NCI-H2171 treated with DMSO at 0.1 percent for 48 hours (cell line): Measurements from ENCODE around the gene C17orf113.

Experiments
- DNase-seq: peaks from one replicate; lab custom pipeline; 2025; lab: John Stamatoyannopoulos, UW

C17orf113 gene

DNA sequence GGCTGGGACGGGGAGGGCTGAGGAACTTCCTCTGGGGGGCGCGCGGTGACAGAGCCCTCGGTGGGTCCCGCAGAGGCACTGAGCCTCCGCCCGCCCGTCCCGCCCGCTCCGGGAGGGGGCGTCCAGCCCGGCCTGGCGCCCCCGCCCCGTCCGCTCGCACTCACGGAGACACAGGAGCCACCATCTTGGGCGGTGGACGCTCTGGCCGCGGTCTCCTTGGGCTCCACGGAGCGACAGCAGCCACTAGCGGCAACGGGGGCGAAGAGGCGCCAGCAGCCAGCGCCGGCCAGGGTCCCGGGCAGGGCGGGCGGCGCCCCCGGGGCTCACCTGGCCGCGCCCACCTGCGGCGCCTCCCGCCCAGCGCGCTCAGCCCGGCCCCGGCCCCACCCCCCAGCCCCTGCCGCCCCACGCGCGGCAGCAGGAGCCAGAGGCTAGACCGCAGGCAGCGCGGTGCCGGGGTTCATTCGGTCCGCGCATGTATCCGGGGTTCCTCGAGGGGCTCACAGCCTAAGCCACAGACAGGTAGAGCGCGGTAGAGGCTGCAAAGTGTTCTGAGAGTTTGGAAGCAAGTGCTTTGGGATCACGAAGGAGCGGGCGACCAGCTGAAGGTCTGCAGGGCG lies at the start of gene C17orf113:
Gene C17orf113, minus strand, starts transcription at position 209 of the 620 bp plus-strand sequence. CDS start 7,225 bp downstream, outside the sequence.
- DNase-seq, result peak; percentile 68

DNA sequence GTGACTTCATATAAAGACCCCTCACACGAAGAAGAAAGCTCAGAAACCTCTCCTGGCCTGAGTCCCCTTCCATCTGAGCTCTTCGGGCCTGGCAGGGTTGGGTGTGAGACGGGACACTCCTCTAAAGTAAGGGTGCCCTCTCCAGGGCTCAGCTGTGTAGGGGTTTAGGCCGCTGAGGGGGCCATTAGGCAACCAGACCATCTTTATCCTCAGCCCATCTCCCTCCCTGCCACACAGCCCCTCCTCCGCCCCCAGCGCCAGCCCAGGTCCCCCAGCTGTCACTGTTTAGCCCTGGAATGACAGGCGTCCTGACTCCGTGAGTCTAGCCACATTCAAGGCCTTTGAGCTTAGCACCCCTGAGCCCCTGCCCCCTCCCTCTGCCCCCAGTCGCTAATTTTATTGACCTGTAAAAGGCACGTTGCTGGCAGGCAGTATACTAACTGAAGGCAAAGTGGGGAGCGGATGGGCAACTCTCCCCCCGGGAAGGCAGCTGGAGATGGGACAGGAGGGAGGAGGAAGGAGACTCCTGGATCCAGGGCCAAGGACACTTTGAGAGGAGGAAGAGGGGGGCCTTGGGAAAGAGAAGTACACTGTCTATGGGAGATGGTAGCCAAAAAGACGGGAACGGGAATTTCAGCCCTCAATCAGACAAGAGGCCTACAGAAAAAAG lies 48.5 kb upstream of the C17orf113 start:
- DNase-seq, result peak; percentile 64

DNA sequence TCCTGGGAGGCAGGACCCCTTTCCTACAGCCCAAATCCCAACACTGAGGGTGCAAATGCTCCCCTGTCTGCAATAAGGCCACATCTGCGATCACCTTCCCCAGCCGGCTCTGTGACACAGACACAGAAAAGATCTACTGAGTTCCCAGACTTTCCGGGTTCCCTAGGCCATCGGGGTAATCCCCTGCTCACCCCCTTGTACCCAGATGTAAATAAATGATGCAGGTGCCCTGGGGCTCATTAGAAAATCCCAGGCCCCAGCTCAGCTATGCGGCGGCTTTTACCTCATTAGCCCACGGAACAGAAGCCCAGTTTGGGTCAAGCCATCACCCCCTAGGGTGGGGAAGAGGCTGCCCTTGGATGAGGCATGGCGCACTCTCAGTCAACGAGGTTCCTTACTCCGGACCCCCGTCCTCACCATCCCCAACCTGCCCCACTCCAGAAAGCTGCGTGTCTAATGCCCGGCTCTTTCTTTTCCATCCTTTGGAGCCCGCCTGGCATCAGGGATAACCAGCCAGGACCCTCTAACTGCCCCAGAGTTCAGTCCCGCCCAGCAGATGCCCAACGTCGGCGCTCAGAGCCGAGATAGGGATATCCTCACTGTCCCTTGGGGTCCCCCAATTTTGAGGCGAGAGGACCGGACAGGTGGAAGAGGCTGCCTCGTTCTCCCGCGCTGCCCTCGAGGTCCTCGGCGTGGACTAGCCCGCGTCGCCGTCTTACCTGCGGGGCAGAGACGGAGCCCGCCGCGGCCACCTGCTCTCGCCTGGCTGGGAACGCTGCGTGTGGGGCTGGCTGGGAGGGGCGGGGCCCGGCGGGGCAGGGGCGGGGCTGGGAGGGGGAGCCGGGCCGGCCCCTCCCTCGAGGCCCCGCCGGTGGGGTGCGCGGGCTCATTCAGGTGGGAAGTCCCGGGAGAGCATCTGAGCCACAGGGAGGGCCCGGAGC lies 47.6 kb upstream of the C17orf113 start, which contains the start of gene ZNF385C:
Gene ZNF385C, minus strand, starts transcription at position 783 of the 941 bp plus-strand sequence. CDS start 35,417 bp downstream, outside the sequence.
- peak; percentile 64 for DNase-seq

DNA sequence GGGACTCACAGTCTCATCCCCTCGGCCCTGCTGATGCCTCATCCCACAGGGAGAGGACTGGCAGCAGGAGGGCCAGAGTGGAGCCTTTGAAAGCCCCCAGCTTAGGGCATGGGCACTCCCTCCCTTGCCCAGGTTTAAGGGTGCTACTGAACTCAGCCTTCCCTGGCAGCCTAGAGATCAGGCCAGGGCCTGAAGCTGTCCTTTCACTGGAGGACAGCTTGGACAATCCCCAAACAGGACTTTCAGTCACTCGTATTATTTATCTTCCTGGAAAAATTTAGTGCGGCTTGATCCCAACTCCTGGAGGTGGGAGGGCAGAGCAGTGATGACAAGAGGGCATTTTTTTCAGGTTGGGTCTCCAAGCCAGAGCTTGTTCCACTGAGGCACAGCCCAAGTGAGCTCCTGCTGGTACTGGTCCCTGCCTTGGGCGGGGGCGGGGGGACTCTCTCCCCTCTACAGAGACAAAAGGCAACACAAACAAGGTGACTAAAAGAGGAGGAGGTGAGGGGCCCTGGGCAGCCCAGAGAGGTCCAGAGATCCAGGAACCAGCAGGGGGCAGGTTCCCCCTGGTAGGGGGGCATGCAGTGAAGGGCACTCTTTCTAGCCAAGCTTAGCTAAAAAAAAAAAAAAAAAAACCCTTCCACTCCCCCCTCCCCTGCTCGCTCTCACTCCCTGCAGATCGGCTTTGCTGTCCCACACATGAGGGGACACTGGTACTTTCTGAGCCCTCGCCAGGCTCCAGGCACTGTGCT lies 46.1 kb upstream of the C17orf113 start:
- DNase-seq, result no peak

DNA sequence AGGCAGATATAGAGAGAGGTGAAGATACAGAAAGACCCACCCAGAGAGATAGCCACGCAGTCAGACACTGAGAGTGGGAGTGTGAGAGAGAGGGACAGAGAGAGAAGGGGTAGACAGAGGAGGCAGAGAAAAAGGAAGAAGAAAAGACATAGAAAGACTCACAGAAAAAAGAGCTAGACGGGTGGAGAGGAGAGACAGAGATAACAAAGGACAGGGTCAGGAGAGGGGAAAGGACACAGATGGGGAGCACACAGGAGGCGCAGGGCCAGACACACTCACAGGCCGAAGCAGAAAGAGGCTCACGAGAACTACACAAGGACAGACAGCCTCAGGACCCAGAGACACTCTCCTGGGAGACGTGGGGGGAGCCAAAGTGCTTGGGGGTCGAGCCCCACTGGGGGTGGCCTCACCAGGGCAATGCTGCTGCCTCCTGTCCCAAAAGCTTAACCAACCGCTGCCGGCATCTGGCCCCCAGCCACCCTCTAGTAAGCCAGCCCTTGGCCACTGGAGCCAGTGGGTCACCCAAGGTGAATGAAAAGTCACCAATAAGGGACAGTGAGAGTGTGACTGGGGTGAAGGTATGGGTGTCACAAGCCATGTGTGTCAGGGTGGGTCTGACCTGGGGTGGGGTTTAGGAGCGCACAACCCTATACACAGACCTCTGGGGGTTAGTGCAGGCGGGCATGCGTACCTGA lies 44.1 kb upstream of the C17orf113 start:
- DNase-seq, result no peak

DNA sequence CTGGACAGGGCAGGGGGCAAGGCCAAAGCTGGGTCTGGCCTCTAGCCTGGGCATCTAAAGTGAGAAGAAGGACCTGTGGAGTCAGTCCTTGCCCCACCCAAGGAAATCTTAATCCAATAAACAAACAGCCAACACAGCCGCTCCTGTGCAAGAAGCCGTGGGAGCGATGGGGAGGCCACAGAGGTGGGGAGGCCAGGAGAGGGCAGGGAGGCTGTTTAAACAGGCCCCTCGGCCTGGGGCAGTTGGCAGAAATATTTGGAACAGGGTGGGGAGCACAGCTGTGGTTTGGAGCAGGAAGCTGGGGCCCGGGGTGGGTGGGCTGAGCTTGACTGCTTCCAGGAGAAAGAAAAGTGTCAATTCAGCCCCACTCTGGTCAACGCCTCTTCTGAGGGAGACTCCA lies 42.5 kb upstream of the C17orf113 start:
- no peak for DNase-seq

DNA sequence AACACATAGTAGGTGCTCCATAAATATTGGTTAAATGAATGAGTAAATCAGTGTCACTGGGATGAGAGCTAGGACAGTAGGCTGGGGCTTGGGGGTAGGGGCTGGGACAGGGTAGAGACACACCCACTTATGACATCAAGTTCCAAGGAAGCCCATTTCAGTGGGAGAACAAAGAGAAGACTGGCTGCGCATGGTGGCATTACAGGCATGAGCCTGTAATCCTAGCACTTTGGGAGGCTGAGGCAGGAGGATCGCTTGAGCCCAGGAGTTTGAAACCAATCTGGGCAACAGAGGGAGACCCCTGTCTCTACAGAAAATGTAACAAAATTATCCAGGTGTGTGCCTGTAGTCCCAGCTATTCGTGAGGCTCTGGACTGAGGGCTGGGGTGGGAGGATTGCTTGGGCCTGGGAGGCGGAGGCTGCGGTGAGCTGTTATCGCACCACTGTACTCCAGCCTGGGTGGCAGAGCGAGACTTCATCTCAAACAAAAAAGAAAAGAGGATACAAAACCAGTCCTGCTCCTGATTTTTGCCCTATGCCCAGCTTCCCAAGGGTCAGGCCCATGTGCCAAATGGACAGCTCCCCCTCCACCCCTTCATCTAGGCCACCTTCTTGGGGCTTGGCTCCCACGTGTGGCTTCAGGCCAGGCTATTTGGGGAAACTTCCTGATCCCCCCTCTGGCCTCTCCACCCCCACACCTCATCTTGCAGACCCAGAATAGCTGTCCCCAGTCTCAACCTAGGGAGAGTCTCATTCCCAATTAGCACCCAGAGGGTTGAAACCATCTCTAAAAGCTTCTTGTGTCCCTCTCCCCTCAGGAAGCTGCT lies 40.8 kb upstream of the C17orf113 start:
- no peak for DNase-seq

DNA sequence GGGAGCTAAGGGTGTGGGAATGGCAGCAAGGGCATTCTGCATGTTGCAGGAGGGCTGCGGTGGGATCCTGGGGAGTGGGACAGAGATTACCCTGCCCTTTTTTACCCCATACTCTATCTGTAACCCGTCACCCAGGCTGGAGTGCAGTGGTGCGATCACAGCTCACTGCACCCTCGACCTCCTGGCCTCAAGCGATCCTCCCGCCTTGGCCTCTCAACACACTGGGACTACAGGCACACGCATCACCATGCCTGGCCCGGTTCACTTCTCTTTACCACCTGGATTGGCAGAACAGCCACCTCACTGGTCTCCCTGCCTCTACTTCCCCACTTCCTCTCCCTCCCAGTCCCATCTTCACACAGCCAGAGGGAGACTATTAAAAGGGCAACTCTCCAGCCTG lies 38.3 kb upstream of the C17orf113 start:
- no peak for DNase-seq

DNA sequence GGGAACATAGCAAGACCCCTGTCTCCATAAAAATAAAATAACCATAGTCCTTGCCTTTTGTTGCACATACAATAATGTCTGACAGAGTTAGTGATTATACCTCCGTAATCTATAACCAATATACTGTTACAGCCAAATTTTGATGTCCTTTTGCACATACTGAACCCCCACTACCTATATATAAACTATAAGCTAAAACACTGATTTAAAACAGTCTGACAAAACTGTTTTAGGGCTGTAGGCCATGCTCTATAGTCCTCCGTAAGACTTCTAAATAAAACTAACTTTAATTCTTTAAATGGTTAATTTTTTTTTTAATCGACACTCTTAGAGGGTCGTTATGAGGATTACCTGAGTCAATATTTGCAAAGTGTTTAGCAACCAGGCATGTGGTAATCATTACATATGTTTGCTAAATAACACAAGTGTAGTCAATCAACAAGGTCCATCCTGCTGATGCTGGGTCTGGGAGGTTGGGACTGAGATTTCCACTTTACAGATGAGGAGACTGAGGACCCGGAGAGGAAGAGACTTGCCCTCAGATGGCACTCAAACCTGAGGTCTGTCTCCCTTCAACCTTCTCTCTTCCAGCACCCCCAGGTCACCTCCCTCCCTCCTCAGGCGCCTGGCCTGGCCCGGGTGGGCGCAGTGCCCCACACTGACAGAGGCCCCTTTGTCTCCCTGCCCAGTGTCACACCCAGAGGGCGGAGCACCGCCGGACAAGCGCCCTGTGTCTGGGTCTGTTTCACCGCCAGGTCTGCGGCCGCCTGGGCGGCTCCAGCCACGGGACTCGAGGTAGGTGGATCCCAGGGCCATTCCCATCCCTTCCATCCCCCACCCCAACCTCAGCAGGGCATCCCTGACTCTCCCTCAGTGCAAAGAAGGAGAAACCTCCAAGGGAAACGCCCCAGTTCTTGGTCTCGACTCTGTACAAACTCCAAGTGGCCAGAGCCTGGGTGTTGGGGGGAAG lies 37.6 kb upstream of the C17orf113 start:
- DNase-seq, result no peak

DNA sequence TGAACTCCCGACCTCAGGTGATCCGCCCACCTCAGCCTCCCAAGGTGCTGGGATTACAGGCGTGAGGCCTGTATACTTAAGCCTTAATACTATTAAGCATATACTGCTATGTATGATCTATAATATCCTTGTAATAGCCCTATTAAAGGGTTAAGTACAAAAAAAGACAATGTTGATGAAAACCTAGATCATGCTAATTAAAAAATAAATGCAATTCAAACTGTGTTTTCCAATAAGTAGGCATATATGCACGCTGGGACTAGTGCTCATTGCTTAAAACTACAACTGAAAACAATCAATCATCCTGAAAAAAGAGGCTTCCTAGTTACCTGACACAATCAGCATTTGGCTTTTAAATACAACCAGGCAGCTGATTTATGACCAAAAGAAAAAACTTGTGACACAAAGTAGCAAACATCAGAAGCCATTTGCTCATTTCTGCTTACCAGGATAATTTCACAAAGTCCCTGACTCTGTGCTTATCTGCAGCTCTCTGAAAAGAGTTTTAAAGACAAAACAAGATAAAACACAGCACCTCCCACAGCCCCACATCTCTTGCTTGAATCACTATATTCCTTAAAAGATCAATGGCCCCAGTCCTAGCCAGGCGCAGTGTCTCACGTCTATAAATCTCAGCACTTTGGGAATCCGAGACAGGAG lies 36.8 kb upstream of the C17orf113 start:
- DNase-seq, result no peak

DNA sequence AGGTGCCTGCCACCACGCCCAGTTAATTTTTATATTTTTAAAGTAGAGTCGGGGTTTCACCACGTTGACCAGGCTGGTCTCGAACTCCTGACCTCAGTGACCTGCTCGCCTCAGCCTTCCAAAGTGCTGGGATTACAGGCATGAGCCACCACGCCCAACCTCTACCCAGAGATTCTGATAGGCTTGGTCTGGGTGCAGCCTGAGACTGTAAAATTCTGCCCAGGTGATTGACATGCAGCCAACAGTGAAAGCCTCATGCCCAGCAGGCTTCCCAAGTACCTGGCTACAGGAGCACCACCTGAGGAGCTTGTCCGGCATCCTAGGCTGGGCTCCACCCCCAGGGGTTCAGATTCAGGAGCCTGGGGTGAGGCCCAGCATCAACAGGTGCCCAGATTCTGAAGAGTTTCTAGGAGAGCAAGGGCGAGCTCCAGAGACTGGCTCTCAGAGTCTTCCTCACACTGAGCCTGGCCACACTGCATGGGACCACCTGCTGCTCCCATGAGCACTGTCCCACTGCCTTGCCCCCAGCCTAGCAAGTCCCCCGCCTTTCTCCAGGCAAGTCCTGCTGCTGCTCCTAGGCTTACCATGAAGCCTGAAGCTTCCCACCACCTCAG lies 31.2 kb upstream of the C17orf113 start:
- no peak for DNase-seq

DNA sequence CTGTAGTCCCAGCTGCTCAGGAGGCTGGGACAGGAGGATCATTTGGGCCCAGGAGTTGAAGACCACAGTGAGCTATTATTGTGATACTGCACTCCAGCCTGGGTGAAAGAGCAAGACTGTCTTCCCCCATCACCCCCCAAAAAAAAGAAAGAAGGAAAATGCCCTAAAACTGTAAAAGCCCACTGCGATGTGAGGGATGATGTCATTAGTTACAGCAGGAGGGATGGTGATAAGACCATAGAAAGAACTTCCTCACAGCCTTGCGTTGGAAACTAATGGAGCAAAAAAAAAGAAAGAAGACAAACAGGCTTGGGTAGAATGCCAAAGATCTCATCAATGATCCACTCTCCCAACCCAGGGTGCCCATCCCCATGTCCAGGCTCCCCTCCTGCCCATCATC lies 29.1 kb upstream of the C17orf113 start:
- no peak for DNase-seq

DNA sequence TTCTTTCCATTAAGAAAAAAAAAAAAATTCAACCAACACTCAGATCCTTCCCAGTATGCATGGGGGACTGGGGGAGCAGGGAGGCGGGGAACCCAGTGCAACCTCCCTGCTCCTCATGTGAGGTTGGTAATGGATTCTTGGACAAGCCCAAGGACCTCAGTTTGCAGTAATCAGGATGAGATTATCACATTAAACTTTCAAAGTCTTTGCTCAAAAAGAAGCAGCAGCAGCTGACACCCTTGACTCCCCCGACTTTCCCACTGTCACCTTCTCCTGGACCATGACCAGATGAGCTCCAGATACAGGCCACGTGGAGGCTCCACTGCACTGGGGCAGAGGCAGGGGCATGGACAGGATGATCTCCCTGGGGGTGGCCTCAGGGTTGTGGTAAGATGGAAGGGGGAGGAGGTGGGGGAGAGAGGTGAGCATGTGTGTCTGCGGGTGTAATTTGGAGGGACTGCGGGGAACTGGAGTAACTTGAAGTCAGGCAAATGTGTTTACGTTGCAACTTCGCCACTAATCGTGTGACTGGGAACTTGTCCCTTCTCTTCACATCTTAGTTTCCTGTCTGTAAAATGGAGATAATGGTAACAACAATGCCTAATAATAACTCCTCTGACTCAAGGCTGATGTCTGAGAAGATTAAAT lies 28.1 kb upstream of the C17orf113 start:
- DNase-seq, result no peak

DNA sequence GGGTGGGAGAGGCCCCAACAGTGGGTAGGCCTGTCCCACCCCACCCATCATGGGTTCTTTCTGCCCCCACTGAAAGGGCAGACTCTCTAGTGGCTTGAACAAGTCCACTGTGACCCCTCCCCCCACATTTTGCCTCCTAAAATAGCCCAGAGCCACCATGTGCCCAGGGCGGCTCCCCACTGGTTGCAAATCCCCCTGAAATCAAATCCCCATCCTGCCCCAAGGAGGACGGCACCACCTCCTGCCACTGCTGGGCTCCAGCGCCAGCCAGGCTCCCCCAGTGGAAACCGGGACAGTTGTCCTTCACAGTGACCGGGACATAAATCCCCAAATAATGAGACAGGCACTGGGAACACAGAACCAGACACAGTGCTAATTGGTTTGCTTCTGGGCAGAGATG lies 27.4 kb upstream of the C17orf113 start:
- no peak for DNase-seq

DNA sequence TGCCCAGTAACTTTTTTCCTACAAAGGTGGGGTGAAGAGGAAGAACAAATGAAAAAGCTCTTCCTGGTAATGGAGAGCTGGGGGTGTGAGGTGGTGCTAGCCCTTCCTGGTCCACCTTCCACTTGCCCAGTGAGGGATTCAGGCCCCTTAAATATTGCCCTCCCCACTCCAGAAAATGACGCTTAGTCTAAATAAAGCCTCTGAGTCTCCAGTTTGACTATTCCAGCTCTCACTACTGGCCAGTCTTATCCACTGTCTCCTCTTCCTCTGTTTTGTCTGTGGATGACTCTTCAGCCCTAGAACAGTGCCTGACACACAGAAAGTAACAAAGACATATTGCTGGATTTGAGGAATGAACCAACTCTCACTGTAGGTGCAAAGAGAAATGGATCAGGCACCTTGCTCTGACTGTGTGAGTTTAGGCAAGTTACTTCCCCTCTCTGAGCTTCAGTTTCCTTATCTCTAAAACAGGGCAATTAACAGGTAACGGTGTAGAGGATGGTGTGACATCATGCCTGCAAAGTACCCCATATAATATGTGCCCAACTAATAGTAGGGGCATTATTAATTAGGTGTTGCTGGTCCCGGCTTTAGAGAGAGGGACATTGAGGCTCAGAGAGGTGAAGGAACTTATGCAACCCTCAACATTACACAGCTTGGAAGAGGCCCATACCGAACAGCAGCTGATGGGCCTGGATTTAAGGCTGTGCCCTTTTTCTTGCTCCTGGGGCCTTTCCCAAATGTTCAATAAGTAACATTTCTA lies 26.6 kb upstream of the C17orf113 start:
- DNase-seq, result no peak

DNA sequence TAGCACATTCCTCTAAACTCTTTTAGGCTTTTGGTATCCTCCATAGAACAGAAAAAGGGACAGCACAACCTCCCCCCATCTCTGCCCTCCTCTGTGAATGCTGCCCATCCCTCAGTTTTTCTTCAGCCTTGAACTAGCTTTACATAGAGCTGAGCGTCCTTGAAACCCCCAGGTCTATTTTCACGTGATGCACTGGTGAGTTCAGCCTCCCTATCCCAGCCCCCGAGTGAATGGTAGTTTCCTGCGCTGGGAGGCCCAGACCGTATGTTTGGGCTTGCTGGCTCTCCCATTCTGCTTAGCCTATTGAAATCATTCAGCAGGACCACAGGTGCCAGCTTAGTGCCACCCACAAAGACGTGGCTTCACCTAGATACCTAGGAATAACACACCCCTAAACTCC lies 25.4 kb upstream of the C17orf113 start:
- DNase-seq, result no peak
